ENCODE data around the gene ZSWIM8.

- no peak for TF ChIP-seq CTCF (IDR thresholded peaks at IDR 0.05)
- TF ChIP-seq ZFX (IDR thresholded peaks at IDR 0.05; ENCODE audit: borderline replicate concordance) = no peak
These were observed 38.7 kb upstream of the ZSWIM8 start for GRCh38 chr10:73746721-73747120.
